Neuronal stem cell (in vitro differentiated cells): ENCODE measurements around the gene TGFBR3L.
A peak's percentile ranks its signal among the peaks of the same experiment; 100 is the strongest.

Experiments
- DNase-seq: peaks from one replicate; pipeline ENCODE4 v3.0.0-alpha.2; 2013; ENCODE audit warnings: low spot score
- H2AFZ ChIP-seq: one replicate; pipeline ENCODE4 v1.6.1; 2013; ENCODE audit warnings: mild to moderate bottlenecking, low read length, inconsistent platforms
- H2AK5ac ChIP-seq: 2 replicates; pipeline ENCODE4 v1.6.1; 2013; ENCODE audit warnings: low read depth, mild to moderate bottlenecking, inconsistent platforms, low read length, moderate library complexity, mixed read lengths
- H2BK120ac ChIP-seq: 2 replicates; pipeline ENCODE4 v1.6.1; 2013; ENCODE audit warnings: low read depth, mild to moderate bottlenecking, inconsistent platforms, low read length, moderate library complexity, mixed read lengths
- H2BK12ac ChIP-seq: one replicate; pipeline ENCODE4 v1.6.1; 2013; ENCODE audit warnings: low read length, inconsistent platforms
- H2BK15ac ChIP-seq: 2 replicates; pipeline ENCODE4 v1.6.1; 2013; ENCODE audit warnings: mild to moderate bottlenecking, low read length, inconsistent platforms, mixed read lengths
- H2BK5ac ChIP-seq: one replicate; pipeline ENCODE4 v1.6.1; 2013; ENCODE audit warnings: inconsistent platforms, mild to moderate bottlenecking, low read length, moderate library complexity
- H3K14ac ChIP-seq: one replicate; pipeline ENCODE4 v1.6.1; 2013; ENCODE audit warnings: low read length, inconsistent platforms
- H3K18ac ChIP-seq: 2 replicates; pipeline ENCODE4 v1.6.1; 2013; ENCODE audit warnings: low read length, inconsistent platforms
- H3K23ac ChIP-seq: 2 replicates; pipeline ENCODE4 v1.6.1; 2013; ENCODE audit warnings: low read depth, mild to moderate bottlenecking, mixed read lengths, low read length, inconsistent platforms; ENCODE audit not compliant: poor library complexity
- H3K27ac ChIP-seq: replicated peaks from 3 replicates; pipeline ENCODE4 v1.5.1; 2013; ENCODE audit warnings: low read length, inconsistent platforms
- H3K27me3 ChIP-seq, 3 experiments: 2 replicates each; pipeline ENCODE4 v1.6.1; 2013; ENCODE audit warnings: low read length in 3 of 3, mild to moderate bottlenecking in 2 of 3, inconsistent platforms in 1 of 3, low read depth in 1 of 3, mixed read lengths in 1 of 3, moderate library complexity in 1 of 3; ENCODE audit not compliant: control insufficient read depth in 3 of 3, insufficient read depth in 3 of 3
- H3K36me3 ChIP-seq, 2 donors: replicated peaks in 1 of 2; 2 replicates each; pipeline ENCODE4 v1.6.1; 2013; ENCODE audit warnings: low read length in 2 of 2; ENCODE audit not compliant: control insufficient read depth in 2 of 2, insufficient read depth in 2 of 2
- H3K4ac ChIP-seq: 2 replicates; pipeline ENCODE4 v1.6.1; 2013; ENCODE audit warnings: inconsistent platforms, mild to moderate bottlenecking, low read length, moderate library complexity
- H3K4me1 ChIP-seq, 2 donors: 1 replicate in 1 of 2; 2 replicates in 1 of 2; pipeline ENCODE4 v1.6.1; 2013; ENCODE audit warnings: low read length in 2 of 2, low read depth in 1 of 2; ENCODE audit not compliant: control insufficient read depth in 2 of 2, insufficient read depth in 1 of 2
- H3K4me2 ChIP-seq: one replicate; pipeline ENCODE4 v1.6.1; 2013; ENCODE audit warnings: mild to moderate bottlenecking, low read length, inconsistent platforms; ENCODE audit not compliant: insufficient read depth, poor library complexity, severe bottlenecking
- H3K4me3 ChIP-seq, 2 donors: 2 replicates each; pipeline ENCODE4 v1.5.1; 2013; ENCODE audit warnings: low read length in 2 of 2, mild to moderate bottlenecking in 2 of 2, inconsistent platforms in 1 of 2, moderate library complexity in 1 of 2
- H3K79me1 ChIP-seq: one replicate; pipeline ENCODE4 v1.6.1; 2013; ENCODE audit warnings: low read depth, mild to moderate bottlenecking, inconsistent platforms, low read length, moderate library complexity
- H3K9ac ChIP-seq: one replicate; pipeline ENCODE4 v1.6.1; 2013; ENCODE audit warnings: mild to moderate bottlenecking, low read depth, low read length, inconsistent platforms; ENCODE audit not compliant: poor library complexity
- H3K9me3 ChIP-seq, 2 donors: replicated peaks in 1 of 2; 2 replicates each; pipeline versions ENCODE3 to v1.6.1; 2013; ENCODE audit warnings: low read length in 2 of 2, mild to moderate bottlenecking in 2 of 2, inconsistent platforms in 1 of 2, low read depth in 1 of 2, mixed read lengths in 1 of 2, moderate library complexity in 1 of 2; ENCODE audit not compliant: control insufficient read depth in 2 of 2, insufficient read depth in 1 of 2
- H4K8ac ChIP-seq: one replicate; pipeline ENCODE4 v1.6.1; 2013; ENCODE audit warnings: low read depth, mild to moderate bottlenecking, inconsistent platforms, low read length, moderate library complexity
- H4K91ac ChIP-seq: one replicate; pipeline ENCODE4 v1.6.1; 2013; ENCODE audit warnings: low read length, low read depth, mild to moderate bottlenecking, inconsistent platforms; ENCODE audit not compliant: poor library complexity
- WGBS, 2 donors: extraction: QIAGEN DNeasy Blood & Tissue Kit; methylation state at CpG; one replicate each; pipeline ENCODE4 v1.1.7; 2013; ENCODE audit warnings: missing lambda C conversion rate in 2 of 2, mixed read lengths in 1 of 2; ENCODE audit not compliant: insufficient read length in 2 of 2, insufficient replicate concordance in 1 of 2; ENCODE audit errors: extremely low coverage in 2 of 2; 5-methylcytosine and 5-hydroxymethylcytosine counted together

TGFBR3L gene

DNA sequence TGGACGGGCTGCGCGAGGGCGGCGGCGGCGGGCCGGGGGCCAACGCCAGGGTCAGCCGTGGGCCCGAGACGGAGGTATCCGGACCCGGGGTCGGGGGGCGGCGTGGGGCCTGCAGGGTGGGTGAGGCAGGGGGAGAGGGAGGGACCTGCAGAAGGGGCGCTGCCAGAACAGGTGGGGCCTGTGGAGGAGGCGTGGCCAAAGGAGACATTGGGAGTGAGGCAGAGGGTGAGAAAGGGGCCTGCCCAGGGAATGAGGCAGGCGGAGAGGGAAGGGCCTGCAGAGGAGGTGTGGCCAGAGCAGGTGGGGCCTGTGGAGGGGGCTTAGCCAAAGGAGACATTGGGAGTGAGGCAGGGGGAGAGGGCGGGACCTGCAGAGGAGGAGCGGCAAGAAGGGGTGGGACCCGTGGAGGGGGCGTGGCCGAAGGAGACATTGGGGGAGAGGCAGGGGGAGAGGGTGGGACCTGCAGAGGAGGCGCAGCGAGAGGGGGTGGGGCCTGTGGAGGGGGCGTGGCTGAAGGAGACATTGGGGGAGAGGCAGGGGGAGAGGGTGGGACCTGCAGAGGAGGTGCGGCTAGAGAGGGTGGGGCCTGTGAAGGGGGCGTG, 44.6 kb upstream of the TGFBR3L start:
- Histone ChIP-seq H4K91ac (no peak overlapping the region), H2BK12ac (no peak overlapping the region), H2AK5ac (peak overlapping the region; percentile 94), H2AFZ (no peak overlapping the region), H3K9me3 (no peaks in the 10 kb centered on the region), H3K4me3 (peak overlapping the region in 1 of 2 donors; percentile 25), H2BK15ac (peak overlapping the region; percentile 26), H3K9ac (no peak overlapping the region), H3K14ac (peak overlapping the region; percentile 94), H3K27me3 (peaks cover 0 to 4% (median 0%) of the 10 kb centered on the region in 3 experiments), H4K8ac (no peak overlapping the region), H3K23ac (peak overlapping the region; percentile 85), H2BK5ac (peak overlapping the region; percentile 36), H3K4ac (no peak overlapping the region), H3K27ac (peak overlapping the region; percentile 24), H2BK120ac (no peak overlapping the region), H3K18ac (peak overlapping the region; percentile 96), H3K4me2 (peak overlapping the region; percentile 56), H3K79me1 (peaks cover 3% of the 10 kb centered on the region), H3K4me1 (peaks cover 34 to 37% of the 10 kb centered on the region in 2 donors), H3K36me3 (peaks cover 2 to 24% of the 10 kb centered on the region in 2 donors)
- WGBS, 2 donors = no CpG with 5 or more reads among the region's 30 CpGs
- peak; percentile 81 for DNase-seq

DNA sequence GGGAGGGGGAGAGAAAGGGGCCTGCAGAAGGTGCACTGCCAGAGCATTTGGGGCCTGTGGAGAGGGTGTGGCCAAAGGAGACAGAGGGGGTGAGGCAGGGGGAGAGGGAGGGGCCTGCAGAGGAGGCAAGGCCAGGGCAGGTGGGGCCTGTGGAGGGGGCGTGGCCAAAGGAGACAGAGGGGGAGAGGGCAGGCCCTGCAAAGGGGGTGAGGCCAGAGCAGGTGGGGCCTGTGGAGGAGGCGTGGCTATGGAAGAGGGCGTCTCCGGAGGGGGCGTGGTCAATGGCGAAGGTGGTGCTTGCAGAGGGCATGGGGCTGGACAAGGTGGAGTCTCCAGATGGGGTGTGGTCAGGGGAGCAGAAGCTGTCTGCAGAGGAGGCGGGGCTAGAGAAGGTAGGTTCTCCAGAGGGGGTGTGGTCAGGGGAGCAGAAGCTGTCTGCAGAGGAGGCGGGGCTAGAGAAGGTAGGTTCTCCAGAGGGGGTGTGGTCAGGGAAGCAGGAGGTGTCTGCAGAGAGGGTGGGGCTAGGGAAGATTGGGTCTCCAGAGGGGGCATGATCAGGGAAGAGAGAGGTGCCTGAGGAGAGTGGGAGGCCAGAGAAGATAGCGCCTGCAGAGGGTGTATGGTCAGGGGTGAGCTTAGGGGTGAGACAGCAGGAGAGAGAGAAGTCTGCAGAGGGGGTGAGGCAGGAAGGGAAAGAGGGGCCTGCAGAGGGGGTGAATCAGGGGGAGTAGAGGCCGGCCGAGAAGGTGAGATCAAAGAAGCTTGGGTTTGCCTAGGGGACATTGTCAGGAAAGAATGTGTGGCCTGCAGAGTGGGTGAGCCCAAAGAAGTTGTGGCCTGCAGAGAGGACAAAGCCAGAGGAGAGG, 43.8 kb upstream of the TGFBR3L start:
- no peak overlapping the region for H2BK12ac ChIP-seq
- peaks cover 3% of the 10 kb centered on the region for H3K79me1 ChIP-seq
- no peaks in the 10 kb centered on the region for H3K9me3 ChIP-seq
- H3K36me3 ChIP-seq = peaks cover 2 to 24% of the 10 kb centered on the region in 2 donors
- H2AK5ac ChIP-seq = peak overlapping the region; percentile 85
- no peaks in the 10 kb centered on the region for H3K27me3 ChIP-seq
- H4K8ac ChIP-seq = no peak overlapping the region
- H2AFZ ChIP-seq = peak overlapping the region; percentile 81
- no peak overlapping the region for H3K9ac ChIP-seq
- H3K4ac ChIP-seq = no peak overlapping the region
- H3K14ac ChIP-seq = no peak overlapping the region
- peak overlapping the region; percentile 92 for H3K18ac ChIP-seq
- H3K27ac ChIP-seq = peak overlapping the region; percentile 97
- peak overlapping the region; percentile 56 for H3K4me2 ChIP-seq
- no peak overlapping the region for H2BK15ac ChIP-seq
- no CpG with 5 or more reads among the region's 11 CpGs for WGBS, 2 donors
- peak overlapping the region; percentile 48 for H3K23ac ChIP-seq
- no peak overlapping the region for H2BK120ac ChIP-seq
- H4K91ac ChIP-seq = no peak overlapping the region
- H3K4me3 ChIP-seq = no peak overlapping the region
- peaks cover 34 to 37% of the 10 kb centered on the region in 2 donors for H3K4me1 ChIP-seq
- peak overlapping the region; percentile 77 for H2BK5ac ChIP-seq
- peak; percentile 85 for DNase-seq

DNA sequence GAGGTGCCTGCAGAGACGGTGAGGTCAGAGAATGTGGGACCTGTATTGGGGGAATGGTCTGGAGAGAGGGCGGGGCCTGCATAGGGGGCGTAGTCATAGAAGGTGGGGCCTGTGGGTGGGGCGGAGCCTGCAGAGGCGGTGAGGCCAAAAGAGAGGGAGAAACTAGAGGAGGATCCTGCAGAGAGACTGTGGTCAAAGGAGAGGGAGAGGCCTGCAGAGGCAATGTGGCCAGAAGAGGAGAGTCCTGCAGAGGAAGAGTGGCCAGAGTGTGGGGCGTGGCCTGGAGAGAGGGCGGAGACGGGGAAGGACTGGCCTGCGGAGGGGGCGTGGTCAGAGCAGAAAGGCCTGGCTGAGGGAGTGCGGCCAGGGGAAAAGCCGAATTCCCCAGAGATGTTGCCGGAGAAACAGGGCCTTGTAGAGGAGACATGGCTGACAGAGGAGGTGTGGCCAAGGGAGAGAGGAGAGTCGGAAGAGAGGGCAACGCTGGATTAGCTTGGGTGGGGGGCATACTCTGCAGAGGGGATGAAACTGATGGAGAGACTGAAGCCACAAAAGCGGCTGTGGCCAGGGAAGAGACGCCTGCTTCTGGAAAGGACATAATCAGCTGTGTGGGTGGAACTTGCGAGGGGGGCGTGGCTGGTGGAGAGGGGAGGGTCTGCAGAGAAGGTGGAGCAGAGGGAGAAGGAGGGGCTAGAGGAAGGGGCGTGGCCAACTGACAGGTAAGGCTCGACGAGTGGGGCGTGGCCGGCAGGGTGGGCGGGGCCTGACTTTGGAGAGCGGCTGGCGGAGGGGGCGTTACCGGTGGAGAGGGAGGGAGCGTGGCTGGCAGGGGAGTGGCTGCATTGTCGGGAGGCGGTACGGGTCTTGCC, 43.0 kb upstream of the TGFBR3L start:
- Histone ChIP-seq H3K36me3 (peaks cover 2 to 24% of the 10 kb centered on the region in 2 donors), H2AK5ac (peak overlapping the region; percentile 40), H3K9me3 (no peaks in the 10 kb centered on the region), H2BK120ac (no peak overlapping the region), H3K27ac (peak overlapping the region; percentile 97), H3K9ac (no peak overlapping the region), H3K4ac (no peak overlapping the region), H3K4me1 (peaks cover 34% of the 10 kb centered on the region in 2 donors), H2AFZ (peak overlapping the region; percentile 81), H2BK15ac (peak overlapping the region; percentile 85), H3K18ac (peak overlapping the region; percentile 92), H3K4me3 (peak overlapping the region; percentile 27 to 45), H3K14ac (no peak overlapping the region), H4K91ac (no peak overlapping the region), H2BK5ac (peak overlapping the region; percentile 84), H3K23ac (peak overlapping the region; percentile 91), H2BK12ac (no peak overlapping the region), H4K8ac (no peak overlapping the region), H3K27me3 (no peaks in the 10 kb centered on the region), H3K4me2 (peak overlapping the region; percentile 56), H3K79me1 (peaks cover 3% of the 10 kb centered on the region)
- WGBS, 2 donors = no CpG with 5 or more reads among the region's 33 CpGs
- peak; percentile 97 for DNase-seq
